Right lobe of liver (tissue), 4 donors: ENCODE measurements around the gene SLC35A1.

Experiments
- CTCF ChIP-seq, 4 donors: fragments of 200-600 bp in 3 of 4; fragments of 450-650 bp in 1 of 4; IDR thresholded peaks; one replicate each; pipeline versions ENCODE4 v1.5.1 to v1.8.0; 2016 to 2022; ENCODE audit warnings: antibody characterized with exemption in 4 of 4, mild to moderate bottlenecking in 2 of 4
- POLR2A ChIP-seq: fragments of 450-650 bp; IDR thresholded peaks from one replicate; pipeline ENCODE4 v1.6.1; 2017; ENCODE audit warnings: antibody characterized with exemption, mild to moderate bottlenecking
- donor health status: DM: no; HTN: no; CAD: no.
- donor health status: DM: no; HTN: no; CAD: no.
- donor health status: DM: no; HTN: yes; CAD: no.

GRCh38 chr6:87538510-87539260 is 65.9 kb downstream of the SLC35A1 start:
- TF ChIP-seq CTCF (IDR thresholded peaks at IDR 0.05) (no peak), POLR2A (no peak)
